ENCODE results near the gene SLU7. TPM values are rescaled to one million over a fixed set of nuclear protein-coding genes. Genes with fewer than 3 reads are reported as not detected.

The SLU7 gene
- total RNA-seq, 2 donors from 2014 or later = 31.5 to 48.8 TPM

DNA sequence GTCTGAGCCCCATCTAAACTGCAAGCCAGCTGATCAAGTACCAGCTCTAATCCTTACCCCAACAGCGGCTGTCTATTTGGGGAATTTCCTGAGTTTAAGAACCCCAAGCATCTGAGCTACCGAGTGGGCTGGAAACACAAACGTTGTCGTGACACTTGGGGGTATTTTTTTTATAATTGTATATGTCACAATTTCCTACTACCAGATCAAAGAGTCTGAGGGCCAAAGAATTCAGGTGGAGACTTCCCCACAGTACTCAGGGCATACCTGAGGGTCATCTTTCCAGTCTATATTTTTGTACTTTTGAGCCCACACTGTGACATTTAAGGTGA is 45.6 kb upstream of the SLU7 start:
- TF ChIP-seq, protein P1, sequence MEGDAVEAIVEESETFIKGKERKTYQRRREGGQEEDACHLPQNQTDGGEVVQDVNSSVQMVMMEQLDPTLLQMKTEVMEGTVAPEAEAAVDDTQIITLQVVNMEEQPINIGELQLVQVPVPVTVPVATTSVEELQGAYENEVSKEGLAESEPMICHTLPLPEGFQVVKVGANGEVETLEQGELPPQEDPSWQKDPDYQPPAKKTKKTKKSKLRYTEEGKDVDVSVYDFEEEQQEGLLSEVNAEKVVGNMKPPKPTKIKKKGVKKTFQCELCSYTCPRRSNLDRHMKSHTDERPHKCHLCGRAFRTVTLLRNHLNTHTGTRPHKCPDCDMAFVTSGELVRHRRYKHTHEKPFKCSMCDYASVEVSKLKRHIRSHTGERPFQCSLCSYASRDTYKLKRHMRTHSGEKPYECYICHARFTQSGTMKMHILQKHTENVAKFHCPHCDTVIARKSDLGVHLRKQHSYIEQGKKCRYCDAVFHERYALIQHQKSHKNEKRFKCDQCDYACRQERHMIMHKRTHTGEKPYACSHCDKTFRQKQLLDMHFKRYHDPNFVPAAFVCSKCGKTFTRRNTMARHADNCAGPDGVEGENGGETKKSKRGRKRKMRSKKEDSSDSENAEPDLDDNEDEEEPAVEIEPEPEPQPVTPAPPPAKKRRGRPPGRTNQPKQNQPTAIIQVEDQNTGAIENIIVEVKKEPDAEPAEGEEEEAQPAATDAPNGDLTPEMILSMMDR (IDR thresholded peaks at IDR 0.05) = no peak
- no peaks in the 10 kb centered on the region for H3K27me3 ChIP-seq
- no peak for DNase-seq
- H3K27ac ChIP-seq = no peak overlapping the region
- H3K9ac ChIP-seq (ENCODE audit: low read depth in 2 of 2, low read length in 2 of 2) = no peak overlapping the region
- H3K4me1 ChIP-seq = peaks cover 6% of the 10 kb centered on the region
- no peak overlapping the region for H3K4me3 ChIP-seq
- no peaks in the 10 kb centered on the region for H3K36me3 ChIP-seq
- intact Hi-C loops (cut with DNase I) = no loop called here
- no peaks in the 10 kb centered on the region for H3K9me3 ChIP-seq

DNA sequence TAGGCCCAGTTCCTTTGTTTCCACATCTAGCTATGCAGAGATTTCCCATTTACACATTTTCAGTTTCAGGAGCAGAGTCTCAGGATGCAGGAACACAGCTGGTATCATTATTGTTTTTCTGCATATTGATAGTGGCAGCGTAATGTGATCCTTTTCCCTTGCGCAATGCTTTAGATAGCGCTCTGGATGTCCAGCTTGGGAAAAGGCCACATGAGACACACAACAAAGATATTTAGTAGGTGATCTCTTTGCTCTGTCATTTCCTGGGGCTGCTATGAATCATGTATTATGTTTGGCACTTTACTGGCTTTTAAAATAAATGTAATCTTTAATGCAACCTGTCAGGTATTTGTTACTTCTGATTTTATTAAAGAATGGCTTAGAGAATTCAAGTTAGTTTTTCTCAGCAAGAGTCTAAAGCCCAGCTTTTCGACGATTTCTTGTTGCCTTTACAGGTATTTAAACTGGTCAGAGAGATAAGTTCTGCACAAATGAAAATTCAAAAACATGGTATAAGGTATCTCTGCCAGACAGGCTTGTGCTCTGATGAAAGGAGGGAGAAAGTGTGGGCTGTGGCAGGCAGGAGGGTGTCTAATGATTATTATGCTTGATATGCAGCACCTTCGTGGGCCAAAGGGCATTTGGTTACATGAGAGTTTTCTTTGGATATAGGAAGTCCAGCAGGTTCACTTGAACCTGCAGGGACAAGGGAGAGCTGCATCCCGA is 45.0 kb upstream of the SLU7 start:
- Histone ChIP-seq H3K27me3 (no peaks in the 10 kb centered on the region), H3K9me3 (no peaks in the 10 kb centered on the region), H3K27ac (no peak overlapping the region), H3K36me3 (no peaks in the 10 kb centered on the region), H3K9ac (ENCODE audit: low read depth in 2 of 2, low read length in 2 of 2) (no peak overlapping the region), H3K4me1 (peaks cover 6% of the 10 kb centered on the region), H3K4me3 (no peak overlapping the region)
- intact Hi-C loops (cut with DNase I) = no loop called here
- DNase-seq = no peak
- TF ChIP-seq, protein P1 (IDR thresholded peaks at IDR 0.05) = no peak

DNA sequence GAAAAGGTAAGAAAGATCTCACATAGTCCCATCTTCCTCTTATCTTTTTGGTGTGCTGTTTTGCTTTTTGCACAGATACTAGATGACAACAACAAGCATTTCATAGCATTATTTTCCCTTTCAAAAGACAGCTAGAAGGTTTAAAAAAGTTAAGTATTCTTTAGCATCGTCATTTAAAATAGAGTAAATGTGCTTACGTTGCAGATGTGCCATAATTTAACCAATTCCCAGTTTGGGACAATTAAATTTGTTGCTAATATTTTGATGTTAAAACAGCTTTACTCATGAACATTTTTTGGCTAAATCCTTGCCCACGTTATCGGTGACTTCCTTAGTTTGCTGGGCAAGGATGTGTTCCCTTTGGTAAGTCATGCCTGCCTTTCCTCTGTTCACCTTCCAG is 44.3 kb upstream of the SLU7 start:
- no peaks in the 10 kb centered on the region for H3K9me3 ChIP-seq
- TF ChIP-seq, protein P1 (IDR thresholded peaks at IDR 0.05) = no peak
- no peaks in the 10 kb centered on the region for H3K27me3 ChIP-seq
- no peak overlapping the region for H3K4me3 ChIP-seq
- peaks cover 6% of the 10 kb centered on the region for H3K4me1 ChIP-seq
- intact Hi-C loops (cut with DNase I) = no loop called here
- no peak overlapping the region for H3K27ac ChIP-seq
- no peak for DNase-seq
- no peaks in the 10 kb centered on the region for H3K36me3 ChIP-seq
- no peak overlapping the region for H3K9ac ChIP-seq (ENCODE audit: low read depth in 2 of 2, low read length in 2 of 2)

DNA sequence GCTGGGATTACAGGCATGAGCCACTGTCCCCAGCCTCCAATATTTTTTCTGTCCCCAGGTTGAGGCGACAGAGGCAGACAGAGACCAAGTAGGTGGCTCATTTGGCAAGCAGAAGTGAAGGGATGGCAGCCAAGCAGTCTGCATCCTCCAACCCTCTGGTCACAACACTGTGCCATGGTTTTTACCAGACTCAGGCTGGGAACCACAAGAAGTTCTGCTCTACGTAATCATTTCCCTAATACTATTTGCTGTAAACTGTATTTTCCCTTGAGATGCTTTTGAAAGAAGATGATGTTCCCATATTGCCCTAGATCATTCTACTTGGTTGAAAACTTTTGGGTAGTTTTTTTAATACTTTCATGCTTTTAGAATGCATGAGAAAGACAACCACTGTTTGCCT is 43.3 kb upstream of the SLU7 start:
- H3K4me3 ChIP-seq = no peak overlapping the region
- H3K36me3 ChIP-seq = no peaks in the 10 kb centered on the region
- H3K9me3 ChIP-seq = no peaks in the 10 kb centered on the region
- H3K27ac ChIP-seq = no peak overlapping the region
- intact Hi-C loops (cut with DNase I) = no loop called here
- TF ChIP-seq, protein P1 (IDR thresholded peaks at IDR 0.05) = no peak
- H3K4me1 ChIP-seq = peaks cover 3% of the 10 kb centered on the region
- H3K9ac ChIP-seq (ENCODE audit: low read depth in 2 of 2, low read length in 2 of 2) = no peak overlapping the region
- no peak for DNase-seq
- no peaks in the 10 kb centered on the region for H3K27me3 ChIP-seq

DNA sequence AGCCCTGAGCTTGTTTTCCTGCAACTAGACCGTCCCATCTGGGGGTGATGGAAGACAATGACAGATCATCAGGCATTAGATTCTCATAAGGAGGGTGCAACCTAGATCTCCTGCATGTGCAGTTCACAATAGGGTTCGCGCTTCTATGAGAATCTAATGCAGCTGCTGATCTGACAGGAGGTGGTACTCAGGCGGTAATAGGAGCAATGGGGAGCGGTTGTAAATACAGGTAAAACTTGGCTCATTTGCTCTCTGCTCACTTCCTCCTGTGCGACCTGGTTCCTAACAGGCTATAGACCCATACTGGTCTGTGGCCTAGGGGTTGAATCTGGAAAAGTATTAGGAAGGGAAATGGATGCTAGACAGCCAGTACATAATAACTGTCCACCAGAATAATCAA is 42.5 kb upstream of the SLU7 start:
- H3K4me1 ChIP-seq = no peaks in the 10 kb centered on the region
- no peaks in the 10 kb centered on the region for H3K9me3 ChIP-seq
- no peak overlapping the region for H3K9ac ChIP-seq (ENCODE audit: low read depth in 2 of 2, low read length in 2 of 2)
- no peaks in the 10 kb centered on the region for H3K27me3 ChIP-seq
- TF ChIP-seq, protein P1 (IDR thresholded peaks at IDR 0.05) = no peak
- intact Hi-C loops (cut with DNase I) = no loop called here
- H3K36me3 ChIP-seq = no peaks in the 10 kb centered on the region
- no peak for DNase-seq
- no peak overlapping the region for H3K4me3 ChIP-seq
- no peak overlapping the region for H3K27ac ChIP-seq
